Upper lobe of left lung (tissue), 4 donors: Measurements from ENCODE around the gene LRP1B.

Experiments used
- CTCF ChIP-seq, 6 experiments: fragments of 450-650 bp in 4 of 6; fragments of 200-600 bp in 2 of 6; sonication (generic) in 2 of 6; IDR thresholded peaks; one replicate each; pipeline ENCODE4 v1.5.1; 2016 to 2019; ENCODE audit warnings: antibody characterized with exemption in 6 of 6
- POLR2A ChIP-seq, 4 donors: fragments of 450-650 bp; IDR thresholded peaks; one replicate each; pipeline ENCODE4 v1.5.1; 2016 to 2017; ENCODE audit warnings: antibody characterized with exemption in 4 of 4, mild to moderate bottlenecking in 2 of 4
- POLR2AphosphoS5 ChIP-seq, 2 donors: sonication (generic); formaldehyde crosslinking; IDR thresholded peaks; one replicate each; pipeline ENCODE4 v1.5.1; 2017; ENCODE audit warnings: antibody characterized with exemption in 2 of 2

DNA sequence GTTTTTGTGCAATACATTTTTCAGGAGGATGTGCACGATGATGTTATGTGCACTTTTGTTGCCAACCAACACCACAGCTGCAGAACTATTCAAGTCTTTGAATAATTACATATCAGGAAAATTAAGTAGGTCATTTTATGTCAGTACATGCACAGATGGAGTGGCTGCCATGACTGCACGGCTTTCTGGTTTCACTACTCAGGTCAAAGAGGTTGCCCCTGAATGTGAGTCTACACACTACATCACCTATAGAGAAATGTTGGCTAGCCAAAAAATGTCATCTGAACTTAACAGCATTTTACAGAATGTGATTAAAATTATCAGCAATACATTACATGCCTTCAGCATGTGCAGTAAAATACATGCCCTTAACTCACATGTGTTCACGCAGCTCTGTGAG lies 1713.3 kb downstream of the LRP1B start:
- TF ChIP-seq CTCF (IDR thresholded peaks at IDR 0.05) (no peak), POLR2AphosphoS5 (IDR thresholded peaks at IDR 0.05) (no peak), POLR2A (IDR thresholded peaks at IDR 0.05) (no peak)
